Effector memory CD4-positive, alpha-beta T cell (primary cell): ENCODE data around the gene DCAF7.

ENCODE experiments used
- DNase-seq, 3 donors: peaks; one replicate each; pipeline ENCODE4 v3.0.0-alpha.2; 2020
- H3K27ac ChIP-seq: 2 replicates; pipeline ENCODE4 v1.7.0; 2013; ENCODE audit warnings: mild to moderate bottlenecking, low read length, moderate library complexity; ENCODE audit not compliant: insufficient read depth, poor library complexity, severe bottlenecking
- H3K27me3 ChIP-seq: replicated peaks from 2 replicates; pipeline ENCODE4 v1.7.0; 2013; ENCODE audit warnings: mild to moderate bottlenecking, low read length; ENCODE audit not compliant: insufficient read depth, control insufficient read depth, poor library complexity, severe bottlenecking
- H3K36me3 ChIP-seq: 2 replicates; pipeline ENCODE4 v1.7.0; 2013; ENCODE audit warnings: mild to moderate bottlenecking, low read length, moderate library complexity; ENCODE audit not compliant: control insufficient read depth, insufficient read depth
- H3K4me1 ChIP-seq: 2 replicates; pipeline ENCODE4 v1.7.0; 2013; ENCODE audit warnings: low read length, mild to moderate bottlenecking; ENCODE audit not compliant: control insufficient read depth, insufficient read depth, poor library complexity, severe bottlenecking
- H3K4me3 ChIP-seq: 2 replicates; pipeline ENCODE4 v1.7.0; 2013; ENCODE audit warnings: low read length, low read depth, mild to moderate bottlenecking; ENCODE audit not compliant: insufficient read depth, poor library complexity, severe bottlenecking
- H3K9me3 ChIP-seq: 2 replicates; pipeline ENCODE4 v1.7.0; 2013; ENCODE audit warnings: mild to moderate bottlenecking, low read length, moderate library complexity; ENCODE audit not compliant: control insufficient read depth

DCAF7 gene

GRCh38 chr17:63588797-63589196 is 38.5 kb downstream of the DCAF7 start:
- Histone ChIP-seq H3K4me3 (no peak overlapping the region), H3K27ac (no peak overlapping the region), H3K9me3 (no peaks in the 10 kb centered on the region), H3K36me3 (peaks cover 60% of the 10 kb centered on the region), H3K27me3 (no peaks in the 10 kb centered on the region), H3K4me1 (peaks cover 8% of the 10 kb centered on the region)
- DNase-seq, result no peak

DNA sequence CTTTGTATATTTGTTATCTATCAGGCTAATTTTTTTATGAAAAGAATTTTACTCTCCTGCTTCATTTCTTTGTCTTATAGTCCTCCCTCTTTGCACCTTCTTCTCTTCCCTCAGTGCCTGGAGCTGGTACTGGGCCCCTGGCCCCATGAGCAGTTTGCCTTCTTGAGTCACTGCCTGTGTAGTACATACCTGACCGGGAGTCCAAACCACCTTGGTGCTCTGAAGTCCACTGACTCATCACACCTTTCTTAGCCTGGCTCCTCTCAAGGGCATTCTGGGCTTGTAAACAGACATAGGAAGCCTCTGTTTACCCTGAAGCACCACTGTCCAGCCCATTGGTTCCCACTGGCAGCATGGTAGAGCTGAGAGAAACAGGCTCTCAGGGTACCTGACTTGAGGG is 39.4 kb downstream of the DCAF7 start:
- Histone ChIP-seq H3K36me3 (peaks cover 59% of the 10 kb centered on the region), H3K27me3 (no peaks in the 10 kb centered on the region), H3K9me3 (no peaks in the 10 kb centered on the region), H3K4me1 (peaks cover 8% of the 10 kb centered on the region), H3K4me3 (no peak overlapping the region), H3K27ac (no peak overlapping the region)
- no peak for DNase-seq

- no peaks in the 10 kb centered on the region for H3K9me3 ChIP-seq
- no peaks in the 10 kb centered on the region for H3K27me3 ChIP-seq
- peaks cover 41% of the 10 kb centered on the region for H3K36me3 ChIP-seq
- H3K4me1 ChIP-seq, result peaks cover 11% of the 10 kb centered on the region
- no peak overlapping the region for H3K4me3 ChIP-seq
- DNase-seq, result no peak
- no peak overlapping the region for H3K27ac ChIP-seq
These were observed 42.5 kb downstream of the DCAF7 start for GRCh38 chr17:63592797-63593196.

- no peaks in the 10 kb centered on the region for H3K9me3 ChIP-seq
- peaks cover 23% of the 10 kb centered on the region for H3K36me3 ChIP-seq
- H3K27ac ChIP-seq, result no peak overlapping the region
- H3K4me1 ChIP-seq, result peaks cover 22% of the 10 kb centered on the region
- H3K27me3 ChIP-seq, result no peaks in the 10 kb centered on the region
- no peak for DNase-seq
- H3K4me3 ChIP-seq, result no peak overlapping the region
These were observed 44.9 kb downstream of the DCAF7 start for GRCh38 chr17:63595132-63595531.

GRCh38 chr17:63596856-63597586 is 46.7 kb downstream of the DCAF7 start:
- H3K4me3 ChIP-seq, result no peak overlapping the region
- peaks cover 5% of the 10 kb centered on the region for H3K36me3 ChIP-seq
- H3K9me3 ChIP-seq, result no peaks in the 10 kb centered on the region
- H3K27me3 ChIP-seq, result no peaks in the 10 kb centered on the region
- H3K4me1 ChIP-seq, result peaks cover 31% of the 10 kb centered on the region
- no peak overlapping the region for H3K27ac ChIP-seq
- DNase-seq, result no peak

DNA sequence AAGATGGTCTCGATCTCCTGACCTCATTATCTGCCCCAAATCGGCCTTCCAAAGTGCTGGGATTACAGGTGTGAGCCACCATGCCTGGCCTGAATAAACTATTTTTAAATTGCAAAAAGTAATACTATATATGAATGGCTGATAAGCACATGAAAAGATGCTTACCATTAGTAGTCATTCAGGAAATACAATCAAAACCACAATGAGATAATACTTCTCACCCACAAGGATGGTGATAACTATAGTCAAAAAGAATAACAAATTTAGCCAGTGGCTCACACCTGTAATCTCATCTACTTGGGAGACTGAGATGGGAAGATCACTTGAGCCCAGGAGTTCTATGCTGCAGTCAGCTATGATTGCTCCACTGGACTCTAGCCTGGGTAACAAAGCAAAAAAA is 48.0 kb downstream of the DCAF7 start:
- Histone ChIP-seq H3K9me3 (no peaks in the 10 kb centered on the region), H3K27ac (peak overlapping the region; percentile 23), H3K4me3 (no peak overlapping the region), H3K27me3 (no peaks in the 10 kb centered on the region), H3K4me1 (peaks cover 34% of the 10 kb centered on the region), H3K36me3 (peaks cover 5% of the 10 kb centered on the region)
- DNase-seq, result peak in 1 of 3 donors; percentile 14

DNA sequence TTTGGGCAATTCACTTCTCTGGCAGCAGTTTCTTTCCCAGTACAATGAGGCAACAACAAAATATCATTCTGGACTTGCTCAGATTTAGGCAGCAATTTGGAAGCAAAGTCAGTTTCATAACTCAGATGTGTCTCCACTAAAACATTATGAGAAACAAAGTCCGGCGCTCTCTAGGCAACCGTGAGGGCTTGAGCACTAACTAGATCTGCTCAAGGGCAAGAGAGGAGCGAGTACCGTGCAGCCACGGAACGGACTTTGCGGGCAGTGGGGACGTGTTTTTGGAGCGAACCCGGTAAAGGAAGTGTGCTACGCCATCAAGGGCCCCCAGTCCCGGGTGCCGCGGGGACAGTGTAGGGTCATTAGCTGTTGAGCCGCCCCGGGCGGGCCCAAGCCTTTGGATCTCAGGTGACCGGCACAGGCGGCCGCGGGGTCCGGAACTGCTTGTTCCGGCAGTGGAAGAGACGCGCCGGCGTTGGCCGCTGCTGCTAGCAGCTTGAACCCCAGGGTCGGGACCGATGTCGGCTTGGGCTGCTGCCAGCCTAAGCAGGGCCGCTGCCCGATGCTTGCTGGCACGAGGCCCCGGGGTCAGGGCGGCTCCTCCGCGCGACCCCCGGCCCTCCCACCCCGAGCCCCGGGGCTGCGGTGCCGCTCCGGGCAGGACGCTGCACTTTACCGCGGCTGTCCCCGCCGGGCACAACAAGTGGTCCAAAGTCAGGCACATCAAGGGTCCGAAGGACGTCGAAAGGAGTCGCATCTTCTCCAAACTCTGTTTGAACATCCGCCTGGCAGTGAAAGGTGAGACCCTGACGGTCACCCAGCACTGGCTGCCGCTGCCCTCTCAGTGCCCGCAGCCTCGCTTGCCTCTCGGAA is 50.5 kb downstream of the DCAF7 start, which contains the start of gene TACO1:
TSS of gene TACO1 (plus strand) at position 327 of the 870 bp plus-strand sequence. CDS start at position 516, 189 bp downstream.
- Histone ChIP-seq H3K4me3 (peak within 1 kb of the TSS; percentile 88), H3K27ac (peak within 1 kb of the TSS; percentile 68), H3K4me1 (peaks cover 34% of the 10 kb centered on the region), H3K36me3 (peaks cover 11% of the 10 kb centered on the region), H3K27me3 (no peaks in the 10 kb centered on the region), H3K9me3 (no peaks in the 10 kb centered on the region)
- DNase-seq, result peak; percentile 35 to 51 (median 48)

DNA sequence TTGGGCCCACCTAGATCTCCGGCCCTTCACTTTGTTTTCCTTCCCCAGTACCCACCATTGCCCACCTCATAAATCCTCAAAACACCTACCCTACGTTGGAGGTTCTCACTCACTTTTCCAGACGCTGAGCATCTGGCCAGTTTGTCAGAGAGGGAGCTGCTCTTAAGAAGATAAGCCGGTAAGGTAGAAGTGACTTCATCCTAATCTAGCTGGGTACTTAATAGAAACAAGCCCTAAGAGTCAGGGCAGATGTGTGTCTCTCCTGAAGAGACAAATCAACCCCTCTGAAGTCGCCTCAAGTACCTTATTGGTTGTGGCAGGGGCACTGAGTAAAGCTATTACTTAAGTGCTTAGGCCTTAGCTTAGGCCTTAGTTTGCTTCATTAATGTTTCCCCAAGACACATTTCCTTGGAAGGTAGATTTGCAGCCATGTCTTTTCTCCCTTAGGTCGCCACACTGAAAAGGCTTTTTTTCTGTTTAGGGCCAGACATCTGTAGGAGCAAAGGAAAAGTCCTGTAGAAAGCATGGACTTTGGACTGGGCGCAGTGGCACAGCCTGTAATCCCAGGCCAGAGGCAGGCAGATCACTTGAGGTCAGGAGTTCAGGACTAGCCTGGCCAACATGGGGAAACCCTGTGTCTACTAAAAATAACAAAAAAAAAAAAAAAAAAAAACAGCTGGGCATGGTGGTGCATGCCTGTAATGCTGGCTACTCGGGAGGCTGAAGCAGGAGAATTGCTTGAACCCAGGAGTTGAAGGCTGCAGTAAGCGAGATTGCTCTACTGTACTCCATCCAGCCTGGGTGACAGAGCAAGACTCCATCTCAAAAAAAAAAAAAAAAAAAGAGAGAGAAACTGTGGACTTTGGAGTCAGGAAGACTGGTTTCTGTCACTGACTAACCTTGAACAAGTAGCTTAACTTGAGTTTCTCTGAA is 51.4 kb downstream of the DCAF7 start:
- Histone ChIP-seq H3K36me3 (peaks cover 20% of the 10 kb centered on the region), H3K4me1 (peaks cover 32% of the 10 kb centered on the region), H3K27ac (peak overlapping the region; percentile 68), H3K27me3 (no peaks in the 10 kb centered on the region), H3K4me3 (peak overlapping the region; percentile 88), H3K9me3 (no peaks in the 10 kb centered on the region)
- DNase-seq, result no peak

- no peaks in the 10 kb centered on the region for H3K27me3 ChIP-seq
- H3K4me3 ChIP-seq, result no peak overlapping the region
- H3K9me3 ChIP-seq, result no peaks in the 10 kb centered on the region
- peak overlapping the region; percentile 43 for H3K27ac ChIP-seq
- DNase-seq, result no peak
- H3K36me3 ChIP-seq, result peaks cover 36% of the 10 kb centered on the region
- H3K4me1 ChIP-seq, result peaks cover 25% of the 10 kb centered on the region
These were observed 59.7 kb downstream of the DCAF7 start for GRCh38 chr17:63609816-63610573.
